ENCODE data around the gene HIBCH.
"Not testable (repeated sequence)": the region's sequence is repeated elsewhere in the genome, so short reads cannot be mapped to it uniquely, and the experiment has no call there.

Gene HIBCH

GRCh38 chr2:190333928-190334327, 14.3 kb upstream of the HIBCH start:
- TF ChIP-seq POLR2A (IDR thresholded peaks at IDR 0.05; ENCODE audit: low read depth, low read length) = no peak
- DNase-seq (ENCODE audit: insufficient read length, low spot score) (no peak), FAIRE-seq (peak; percentile 33)

- no peak for DNase-seq (ENCODE audit: insufficient read length, low spot score)
- no peak for TF ChIP-seq POLR2A (IDR thresholded peaks at IDR 0.05; ENCODE audit: low read depth, low read length)
- FAIRE-seq = no peak
These were observed 13.8 kb upstream of the HIBCH start for GRCh38 chr2:190333395-190333794.

GRCh38 chr2:190328573-190329147, 9.0 kb upstream of the HIBCH start:
- no peak for TF ChIP-seq POLR2A (IDR thresholded peaks at IDR 0.05; ENCODE audit: low read depth, low read length)
- DNase-seq (ENCODE audit: insufficient read length, low spot score) = no peak
- FAIRE-seq = peak; percentile 41

GRCh38 chr2:190327867-190328572, 8.4 kb upstream of the HIBCH start:
- FAIRE-seq (no peak), DNase-seq (ENCODE audit: insufficient read length, low spot score) (no peak)
- no peak for TF ChIP-seq POLR2A (IDR thresholded peaks at IDR 0.05; ENCODE audit: low read depth, low read length)

GRCh38 chr2:190325588-190325987, 6.0 kb upstream of the HIBCH start:
- no peak for FAIRE-seq
- no peak for TF ChIP-seq POLR2A (IDR thresholded peaks at IDR 0.05; ENCODE audit: low read depth, low read length)
- DNase-seq (ENCODE audit: insufficient read length, low spot score) = no peak

GRCh38 chr2:190323406-190323805, 3.8 kb upstream of the HIBCH start:
- no peak for TF ChIP-seq POLR2A (IDR thresholded peaks at IDR 0.05; ENCODE audit: low read depth, low read length)
- DNase-seq (ENCODE audit: insufficient read length, low spot score) (no peak), FAIRE-seq (no peak)

- no peak for FAIRE-seq
- TF ChIP-seq POLR2A (IDR thresholded peaks at IDR 0.05; ENCODE audit: low read depth, low read length) = no peak
- no peak for DNase-seq (ENCODE audit: insufficient read length, low spot score)
These were observed 1.1 kb upstream of the HIBCH start for GRCh38 chr2:190320696-190321095.

- DNase-seq (ENCODE audit: insufficient read length, low spot score) = no peak
- TF ChIP-seq POLR2A (IDR thresholded peaks at IDR 0.05; ENCODE audit: low read depth, low read length) = no peak
- FAIRE-seq = no peak
These were observed 583 bp downstream of the HIBCH start for GRCh38 chr2:190318931-190319554.

- TF ChIP-seq POLR2A (IDR thresholded peaks at IDR 0.05; ENCODE audit: low read depth, low read length) = no peak
- FAIRE-seq = no peak
- no peak for DNase-seq (ENCODE audit: insufficient read length, low spot score)
These were observed 1.1 kb downstream of the HIBCH start for GRCh38 chr2:190318514-190318913.

- no peak for DNase-seq (ENCODE audit: insufficient read length, low spot score)
These were observed 4.4 kb downstream of the HIBCH start for GRCh38 chr2:190315273-190315672.

GRCh38 chr2:190313880-190314279, 5.7 kb downstream of the HIBCH start:
- FAIRE-seq (no peak), DNase-seq (ENCODE audit: insufficient read length, low spot score) (no peak)
- no peak for TF ChIP-seq POLR2A (IDR thresholded peaks at IDR 0.05; ENCODE audit: low read depth, low read length)

More at GRCh38 chr2:190315273-190315672, 4.4 kb downstream of the HIBCH start:
- no peak for FAIRE-seq
- no peak for TF ChIP-seq POLR2A (IDR thresholded peaks at IDR 0.05; ENCODE audit: low read depth, low read length)

GRCh38 chr2:190312635-190313025, 7.0 kb downstream of the HIBCH start:
- not testable (repeated sequence) for DNase-seq (ENCODE audit: insufficient read length, low spot score)

GRCh38 chr2:190311893-190312634, 7.6 kb downstream of the HIBCH start:
- FAIRE-seq = no peak

More at GRCh38 chr2:190312635-190313025, 7.0 kb downstream of the HIBCH start:
- FAIRE-seq = not testable (repeated sequence)

GRCh38 chr2:190308031-190308430, 11.6 kb downstream of the HIBCH start:
- no peak for DNase-seq (ENCODE audit: insufficient read length, low spot score)
- no peak for TF ChIP-seq POLR2A (IDR thresholded peaks at IDR 0.05; ENCODE audit: low read depth, low read length)
- FAIRE-seq = no peak

More at GRCh38 chr2:190311893-190312634, 7.6 kb downstream of the HIBCH start:
- no peak for DNase-seq (ENCODE audit: insufficient read length, low spot score)
- no peak for TF ChIP-seq POLR2A (IDR thresholded peaks at IDR 0.05; ENCODE audit: low read depth, low read length)
